Activated naive CD8-positive, alpha-beta T cell treated with anti-CD3 and anti-CD28 coated beads, Interleukin-2, amount 10 ng/mL, durations not matched to agents 7 days and 5 days (primary cell): Measurements from ENCODE around the gene CDK5RAP2. TPM values are rescaled to one million over a fixed set of nuclear protein-coding genes. Genes with fewer than 3 reads are reported as not detected.

ENCODE experiments used
- ATAC-seq: fragments of 150-1000 bp; cut with Tn5 transposase; one replicate; pipeline ENCODE4 v1.10.0; 2021; ENCODE audit warnings: low read depth, moderate library complexity
- POLR2A ChIA-PET: fragments of 350-600 bp; sonication (Branson Sonifier 250); formaldehyde crosslinking; loops from one replicate; lab custom pipeline; 2021; ENCODE audit warnings: antibody characterized with exemption; lab: Charles Lee
- DNase-seq: peaks from one replicate; pipeline ENCODE4 v3.0.0; 2021
- H3K27ac Mint-ChIP-seq: one replicate; pipeline ENCODE4 v1.8.0; 2022; ENCODE audit warnings: mild to moderate bottlenecking, mixed read lengths
- H3K27me3 Mint-ChIP-seq: one replicate; pipeline ENCODE4 v1.8.0; 2022; ENCODE audit warnings: mild to moderate bottlenecking, moderate library complexity, mixed read lengths
- H3K36me3 Mint-ChIP-seq: one replicate; pipeline ENCODE4 v1.8.0; 2021; ENCODE audit warnings: mild to moderate bottlenecking, mixed read lengths
- H3K4me1 Mint-ChIP-seq: one replicate; pipeline ENCODE4 v1.8.0; 2021; ENCODE audit warnings: mixed read lengths
- H3K4me3 Mint-ChIP-seq: one replicate; pipeline ENCODE4 v1.8.0; 2022; ENCODE audit warnings: mild to moderate bottlenecking, moderate library complexity, mixed read lengths
- H3K9me3 Mint-ChIP-seq: one replicate; pipeline ENCODE4 v1.8.0; 2021; ENCODE audit warnings: mixed read lengths
- total RNA-seq, 2 experiments: library from RNA; stranded (reverse); gene quantifications; one replicate each; pipeline ENCODE4 v1.2.3, GENCODE V29; 2021

CDK5RAP2 gene
- total RNA-seq, 2 experiments from 2014 or later, result 113 TPM

DNA sequence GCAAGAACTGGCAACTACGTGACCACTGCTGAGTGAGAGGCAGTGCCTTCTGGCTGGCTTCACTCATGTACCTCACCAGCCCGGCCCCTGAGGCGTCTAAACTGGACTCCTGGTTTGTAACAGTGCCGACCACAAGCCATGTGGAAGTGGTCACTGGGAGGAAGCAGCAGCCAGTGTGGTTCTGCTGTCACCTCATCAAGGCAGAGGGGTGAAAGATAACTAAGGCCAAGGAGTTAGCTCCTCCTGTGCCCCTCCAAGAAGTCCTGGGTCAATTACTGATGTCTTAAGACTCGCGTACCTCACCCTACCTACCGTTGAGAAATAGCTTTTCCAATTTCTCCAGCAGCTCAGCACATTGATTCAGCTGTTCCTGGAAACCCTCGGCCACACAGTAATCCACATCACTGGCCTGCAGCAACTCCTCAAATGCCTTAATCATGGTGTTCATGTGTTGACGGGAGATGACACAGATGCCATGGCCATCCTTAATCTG lies 142.9 kb downstream of the CDK5RAP2 start:
- Mint-ChIP-seq H3K27me3 (no peaks in the 10 kb centered on the region), H3K36me3 (peaks cover 35% of the 10 kb centered on the region), H3K9me3 (no peaks in the 10 kb centered on the region), H3K4me1 (peaks cover 19% of the 10 kb centered on the region), H3K27ac (no peak overlapping the region), H3K4me3 (no peak overlapping the region)
- ATAC-seq (no peak), DNase-seq (no peak)
- POLR2A ChIA-PET, result no interaction called here

DNA sequence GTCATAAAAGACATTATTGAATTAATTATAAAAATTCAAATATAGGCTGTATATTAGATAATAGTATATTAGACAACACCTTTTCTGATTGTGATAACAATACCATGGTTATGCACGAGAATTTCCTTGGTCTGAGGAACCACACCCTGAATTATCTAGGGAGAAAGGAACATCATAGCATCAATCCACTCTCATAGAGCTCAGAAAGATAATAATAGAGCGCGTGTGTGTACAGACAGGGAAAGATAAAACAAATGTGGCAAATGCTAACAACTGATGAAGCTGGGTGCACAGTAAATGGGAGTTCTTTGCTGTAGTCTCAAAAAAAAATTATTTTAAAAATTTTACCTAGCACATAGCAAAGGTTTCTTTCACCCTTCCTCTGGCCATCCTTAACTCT lies 143.5 kb downstream of the CDK5RAP2 start:
- H3K27me3 Mint-ChIP-seq, result no peaks in the 10 kb centered on the region
- ATAC-seq (no peak), DNase-seq (no peak)
- H3K9me3 Mint-ChIP-seq, result no peaks in the 10 kb centered on the region
- H3K4me1 Mint-ChIP-seq, result peaks cover 19% of the 10 kb centered on the region
- H3K4me3 Mint-ChIP-seq, result no peak overlapping the region
- H3K36me3 Mint-ChIP-seq, result peaks cover 41% of the 10 kb centered on the region
- POLR2A ChIA-PET, result no interaction called here
- no peak overlapping the region for H3K27ac Mint-ChIP-seq

DNA sequence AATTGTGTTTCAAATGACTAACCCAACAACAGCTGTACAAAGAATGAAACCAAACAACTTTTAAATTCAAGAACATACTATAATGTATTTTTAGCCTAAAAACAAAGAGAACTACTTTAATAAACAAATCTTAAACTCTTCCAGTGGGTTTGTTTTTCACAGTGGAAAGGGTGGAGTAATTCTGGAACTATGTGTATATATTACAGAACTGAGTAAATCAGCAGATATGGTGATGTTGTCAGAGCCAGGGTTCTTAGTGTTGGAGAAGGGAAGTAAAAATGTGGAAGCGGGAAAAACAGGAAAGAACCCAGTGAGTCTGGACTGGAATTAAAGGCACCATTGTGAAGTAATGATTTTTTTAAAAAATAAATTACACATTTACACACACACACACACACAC lies 144.9 kb downstream of the CDK5RAP2 start:
- Mint-ChIP-seq H3K36me3 (peaks cover 44% of the 10 kb centered on the region), H3K4me1 (peaks cover 17% of the 10 kb centered on the region), H3K4me3 (no peak overlapping the region), H3K9me3 (no peaks in the 10 kb centered on the region), H3K27me3 (no peaks in the 10 kb centered on the region), H3K27ac (no peak overlapping the region)
- ATAC-seq, result no peak
- no peak for DNase-seq
- POLR2A ChIA-PET, result no interaction called here

DNA sequence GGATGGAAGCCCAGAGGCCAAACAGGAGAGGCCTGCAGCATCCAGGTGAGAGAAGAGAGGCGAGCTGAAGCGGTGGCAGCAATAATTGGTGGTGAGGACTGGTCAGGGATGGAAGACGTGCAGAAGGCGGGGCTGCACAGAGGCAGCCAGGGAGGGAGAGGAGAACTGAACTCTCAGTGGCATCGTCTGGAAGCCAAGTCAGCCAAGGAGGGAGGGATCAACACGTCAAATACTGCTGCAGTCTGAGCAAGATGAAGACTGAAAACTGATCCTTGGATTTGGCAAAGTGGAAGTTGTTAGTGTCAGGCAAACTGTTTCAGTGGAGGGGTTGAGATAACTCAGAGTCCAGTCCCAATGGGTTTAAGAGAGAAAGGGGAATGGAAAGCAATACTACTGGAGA lies 145.4 kb downstream of the CDK5RAP2 start:
- Mint-ChIP-seq H3K36me3 (peaks cover 45% of the 10 kb centered on the region), H3K27me3 (no peaks in the 10 kb centered on the region), H3K4me3 (no peak overlapping the region), H3K4me1 (peaks cover 16% of the 10 kb centered on the region), H3K9me3 (no peaks in the 10 kb centered on the region), H3K27ac (no peak overlapping the region)
- POLR2A ChIA-PET, result no interaction called here
- DNase-seq (no peak), ATAC-seq (no peak)

DNA sequence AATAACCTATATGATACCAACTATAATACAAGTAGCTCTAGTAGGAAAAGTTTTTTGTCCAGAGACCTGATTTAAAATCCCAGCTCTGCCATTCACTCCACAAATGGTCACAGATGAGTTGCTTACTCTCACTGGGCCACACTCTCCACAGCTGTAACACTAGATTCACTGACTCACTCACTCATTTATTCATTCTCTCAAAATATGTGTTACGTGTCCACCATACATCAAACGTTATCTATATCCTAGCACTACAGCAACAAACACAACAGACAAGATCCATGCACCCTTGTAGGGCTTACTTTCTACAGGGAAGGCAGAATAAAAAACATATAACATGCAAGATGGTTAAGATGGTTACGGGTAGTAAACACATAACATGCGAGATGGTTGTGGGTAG lies 146.3 kb downstream of the CDK5RAP2 start:
- Mint-ChIP-seq H3K36me3 (peaks cover 43% of the 10 kb centered on the region), H3K9me3 (no peaks in the 10 kb centered on the region), H3K4me1 (peaks cover 13% of the 10 kb centered on the region), H3K27me3 (no peaks in the 10 kb centered on the region), H3K27ac (no peak overlapping the region), H3K4me3 (no peak overlapping the region)
- ATAC-seq (no peak), DNase-seq (no peak)
- POLR2A ChIA-PET, result no interaction called here

DNA sequence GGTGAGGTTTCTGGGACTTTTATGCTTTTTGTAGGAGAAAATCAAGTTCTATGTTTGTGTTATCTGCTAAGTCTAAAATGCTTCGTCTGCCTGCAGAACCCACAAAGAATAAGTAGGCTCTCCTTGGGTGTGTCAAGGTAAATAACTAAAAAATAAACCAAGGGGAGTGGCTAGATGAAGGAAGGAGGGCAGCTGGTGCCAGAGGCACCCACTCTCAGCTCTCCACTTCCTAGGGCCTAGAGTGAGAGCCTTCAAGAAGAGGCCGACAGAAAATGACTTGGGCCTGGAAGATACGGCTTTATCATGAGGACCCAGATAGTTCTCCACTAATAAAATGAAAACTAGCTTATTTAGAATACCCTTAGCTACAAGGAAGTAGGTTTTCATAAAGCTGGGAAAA lies 147.4 kb downstream of the CDK5RAP2 start:
- Mint-ChIP-seq H3K27me3 (no peaks in the 10 kb centered on the region), H3K27ac (no peak overlapping the region), H3K4me3 (no peak overlapping the region), H3K36me3 (peaks cover 41% of the 10 kb centered on the region), H3K9me3 (no peaks in the 10 kb centered on the region), H3K4me1 (peaks cover 5% of the 10 kb centered on the region)
- no peak for DNase-seq
- ATAC-seq, result no peak
- POLR2A ChIA-PET, result no interaction called here

DNA sequence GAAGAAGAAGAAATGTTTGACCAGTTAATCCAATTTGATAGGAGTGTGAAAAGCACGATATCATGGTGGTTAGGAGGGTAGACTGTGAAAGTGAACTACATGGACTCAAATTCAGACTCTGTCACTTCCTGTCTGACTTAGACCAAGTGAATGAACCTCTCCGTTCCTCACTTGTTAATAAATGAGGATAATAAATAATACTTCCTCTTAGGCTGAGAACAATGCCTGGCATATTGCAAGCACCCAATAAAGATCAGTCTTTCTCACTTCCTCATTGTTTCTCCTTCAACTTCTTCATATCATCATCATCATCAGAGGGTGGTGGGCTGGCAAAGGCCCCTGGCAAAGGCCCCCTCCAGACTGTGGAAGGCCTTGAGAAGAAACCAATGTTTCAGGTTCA lies 148.7 kb downstream of the CDK5RAP2 start:
- Mint-ChIP-seq H3K27ac (no peak overlapping the region), H3K36me3 (peaks cover 42% of the 10 kb centered on the region)
- DNase-seq, result no peak

DNA sequence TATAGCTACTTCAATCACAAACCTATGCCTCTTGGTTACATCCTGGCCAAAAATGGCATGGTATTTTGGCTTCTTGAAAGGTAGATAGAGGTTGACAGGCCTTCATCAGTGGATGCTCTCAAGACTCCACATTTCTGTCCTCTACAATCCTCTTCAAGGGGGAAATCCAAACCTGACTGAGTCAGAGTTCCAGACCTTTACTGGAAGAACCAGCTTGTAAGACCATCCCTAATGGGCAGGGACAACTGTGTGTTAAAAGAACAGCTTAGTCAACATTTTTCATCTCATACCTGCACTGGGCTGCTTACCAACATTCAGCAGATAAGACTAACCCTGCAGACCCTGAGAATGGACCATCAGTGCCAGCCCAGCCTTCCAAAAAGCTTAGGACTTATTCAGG lies 155.7 kb downstream of the CDK5RAP2 start:
- peaks cover 35% of the 10 kb centered on the region for H3K36me3 Mint-ChIP-seq

More for the DNA sequence above, 148.7 kb downstream of the CDK5RAP2 start:
- POLR2A ChIA-PET, result no interaction called here
- no peak for ATAC-seq
- Mint-ChIP-seq H3K4me3 (no peak overlapping the region), H3K27me3 (no peaks in the 10 kb centered on the region), H3K4me1 (no peaks in the 10 kb centered on the region), H3K9me3 (no peaks in the 10 kb centered on the region)

DNA sequence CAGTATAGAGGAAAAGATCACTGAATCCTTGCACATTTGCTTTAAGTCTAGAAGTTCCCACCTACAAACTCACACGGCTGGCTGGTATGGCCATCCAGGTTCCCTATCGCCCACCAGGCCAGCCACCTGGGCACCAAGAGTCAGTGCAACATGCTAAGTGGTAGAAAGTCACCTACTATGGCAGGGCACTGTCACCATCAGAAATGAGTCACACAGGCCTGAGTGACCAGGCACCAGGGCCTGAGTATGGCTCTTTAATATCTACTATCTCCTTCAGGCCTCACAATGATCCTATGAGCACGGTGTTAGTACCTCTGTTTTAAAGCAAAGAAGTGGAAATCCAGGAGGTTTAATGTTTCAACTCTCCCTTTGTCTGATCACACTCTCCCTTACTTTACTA lies 156.2 kb downstream of the CDK5RAP2 start:
- POLR2A ChIA-PET, result no interaction called here
- Mint-ChIP-seq H3K4me1 (no peaks in the 10 kb centered on the region), H3K36me3 (peaks cover 35% of the 10 kb centered on the region)

More for the DNA sequence above, 155.7 kb downstream of the CDK5RAP2 start:
- H3K27me3 Mint-ChIP-seq, result no peaks in the 10 kb centered on the region
- H3K27ac Mint-ChIP-seq, result no peak overlapping the region
- no peak for DNase-seq
- no peaks in the 10 kb centered on the region for H3K4me1 Mint-ChIP-seq
- no peak for ATAC-seq
- H3K9me3 Mint-ChIP-seq, result no peaks in the 10 kb centered on the region
- POLR2A ChIA-PET, result no interaction called here
- H3K4me3 Mint-ChIP-seq, result no peak overlapping the region

DNA sequence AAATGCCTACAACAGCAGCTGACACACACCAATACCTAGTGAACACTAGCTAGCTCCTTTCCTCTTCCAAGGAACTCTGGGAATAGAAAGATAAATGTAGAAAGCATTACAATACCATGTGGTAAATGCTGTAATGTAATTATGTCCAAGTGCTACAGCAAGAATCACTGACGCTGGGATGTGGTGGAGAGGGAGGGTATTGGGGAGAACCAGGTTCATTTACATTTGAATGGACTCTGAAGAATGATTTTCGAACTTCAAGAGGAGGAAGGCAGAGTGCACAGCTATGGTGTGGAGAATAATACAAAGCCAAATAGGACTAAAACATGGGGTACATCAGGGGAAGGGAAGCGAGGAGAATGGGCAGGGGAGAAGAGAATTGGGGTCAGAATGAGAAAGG lies 158.0 kb downstream of the CDK5RAP2 start:
- POLR2A ChIA-PET, result no interaction called here
- Mint-ChIP-seq H3K27ac (no peak overlapping the region), H3K4me1 (no peaks in the 10 kb centered on the region), H3K4me3 (no peak overlapping the region), H3K9me3 (no peaks in the 10 kb centered on the region), H3K36me3 (peaks cover 26% of the 10 kb centered on the region), H3K27me3 (no peaks in the 10 kb centered on the region)
- no peak for ATAC-seq
- DNase-seq, result no peak

More for the DNA sequence above, 156.2 kb downstream of the CDK5RAP2 start:
- Mint-ChIP-seq H3K4me3 (no peak overlapping the region), H3K9me3 (no peaks in the 10 kb centered on the region), H3K27ac (no peak overlapping the region), H3K27me3 (no peaks in the 10 kb centered on the region)
- ATAC-seq (no peak), DNase-seq (no peak)

DNA sequence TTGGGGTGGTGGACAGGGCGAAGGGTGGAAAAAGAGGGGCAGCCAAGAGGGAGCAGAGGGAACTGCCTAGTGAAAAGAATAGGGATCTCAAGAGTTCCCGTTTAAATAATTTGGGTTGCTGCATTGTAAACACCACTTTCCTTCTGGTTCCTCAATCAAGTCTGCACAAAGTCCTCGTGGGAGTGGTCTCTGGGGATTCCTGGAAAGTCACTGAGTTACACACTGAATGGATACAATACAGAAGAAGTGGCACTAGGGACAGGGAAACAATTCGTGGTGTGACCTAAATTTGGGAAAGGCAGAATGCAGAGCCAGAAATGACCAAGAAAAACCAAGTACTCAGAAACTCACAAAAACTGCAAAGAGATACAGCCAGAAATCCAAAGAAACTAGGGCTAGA lies 161.7 kb downstream of the CDK5RAP2 start:
- POLR2A ChIA-PET, result no interaction called here
- Mint-ChIP-seq H3K4me3 (no peak overlapping the region), H3K4me1 (no peaks in the 10 kb centered on the region), H3K36me3 (peaks cover 18% of the 10 kb centered on the region), H3K27ac (no peak overlapping the region), H3K27me3 (no peaks in the 10 kb centered on the region), H3K9me3 (no peaks in the 10 kb centered on the region)
- ATAC-seq (no peak), DNase-seq (no peak)

DNA sequence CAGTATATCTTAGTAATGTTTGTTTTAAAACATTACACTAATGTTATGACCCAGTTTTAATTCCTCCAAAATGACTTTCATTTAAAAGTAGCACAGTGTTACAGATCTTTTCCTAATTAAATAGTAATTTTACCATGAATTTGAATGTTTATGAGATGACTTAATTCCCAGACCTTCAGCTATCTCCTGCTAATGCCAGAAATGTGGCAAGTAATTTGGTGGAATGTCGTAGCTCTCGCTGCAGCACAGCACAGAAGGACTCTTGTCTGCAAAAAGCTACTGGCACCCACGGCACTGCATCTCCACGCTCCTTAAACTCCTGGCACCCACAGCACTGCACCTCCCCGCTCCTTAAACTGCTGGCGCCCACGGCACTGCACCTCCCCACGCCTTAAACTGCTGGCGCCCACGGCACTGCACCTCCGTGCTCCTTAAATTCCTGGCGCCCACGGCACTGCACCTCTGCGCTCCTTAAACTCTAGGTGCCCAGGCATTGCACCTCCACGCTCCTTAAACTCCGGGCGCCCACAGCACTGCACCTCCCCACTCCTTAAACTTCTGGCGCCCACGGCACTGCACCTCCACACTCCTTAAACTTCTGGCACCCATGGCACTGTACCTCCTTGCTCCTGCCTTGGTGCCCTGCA lies 163.1 kb downstream of the CDK5RAP2 start:
- no peaks in the 10 kb centered on the region for H3K27me3 Mint-ChIP-seq
- POLR2A ChIA-PET, result no interaction called here
- DNase-seq (no peak), ATAC-seq (no peak)
- no peak overlapping the region for H3K4me3 Mint-ChIP-seq
- peaks cover 10% of the 10 kb centered on the region for H3K36me3 Mint-ChIP-seq
- H3K4me1 Mint-ChIP-seq, result no peaks in the 10 kb centered on the region
- H3K27ac Mint-ChIP-seq, result no peak overlapping the region
- no peaks in the 10 kb centered on the region for H3K9me3 Mint-ChIP-seq

DNA sequence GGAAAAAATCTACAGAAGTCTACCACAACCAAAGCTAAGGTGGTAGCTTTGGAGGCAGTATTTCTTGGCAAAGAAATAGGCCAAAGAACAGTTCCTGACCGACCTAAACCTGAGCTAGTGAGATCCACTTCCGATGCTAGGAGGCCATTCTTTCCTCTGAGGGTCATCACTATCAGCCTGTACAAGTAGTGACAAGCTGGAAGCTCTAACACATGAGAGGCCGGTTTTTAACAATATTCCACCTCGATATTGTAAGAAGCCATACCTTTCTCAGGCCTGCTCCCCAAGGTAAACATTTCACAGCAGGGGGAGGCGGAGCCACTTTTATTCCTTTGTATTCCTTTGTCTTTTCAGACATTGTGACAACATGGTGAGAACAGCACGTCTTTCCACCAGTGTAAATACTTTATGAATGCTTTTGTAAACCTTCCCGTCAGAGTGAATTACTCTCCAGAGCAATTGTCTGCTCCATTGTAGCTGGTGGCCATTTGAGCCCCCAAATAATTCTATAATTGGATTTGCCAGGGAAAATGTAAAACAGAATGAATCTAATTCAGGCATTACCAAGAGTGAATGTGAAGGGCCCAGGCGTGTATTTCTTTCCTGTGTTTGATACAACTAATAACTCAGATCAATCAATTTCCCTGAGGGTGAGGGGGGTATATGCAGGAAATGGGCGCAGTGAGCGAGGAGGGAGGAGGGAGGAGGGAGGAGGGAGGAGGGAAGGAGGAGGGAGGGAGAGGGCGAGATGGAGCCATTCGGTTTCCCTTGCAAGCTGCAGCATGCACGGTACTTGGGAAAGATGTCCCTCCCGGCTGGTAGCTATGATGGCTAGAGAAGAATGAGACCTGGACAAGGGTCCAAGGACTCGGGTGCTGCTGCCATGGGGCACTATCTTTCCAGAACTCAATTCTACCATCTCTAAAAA lies 166.6 kb downstream of the CDK5RAP2 start:
- Mint-ChIP-seq H3K9me3 (no peaks in the 10 kb centered on the region), H3K27ac (no peak overlapping the region), H3K27me3 (no peaks in the 10 kb centered on the region), H3K36me3 (peaks cover 17% of the 10 kb centered on the region), H3K4me1 (no peaks in the 10 kb centered on the region), H3K4me3 (no peak overlapping the region)
- POLR2A ChIA-PET, result no interaction called here
- ATAC-seq (no peak), DNase-seq (no peak)
